Keratinocyte (primary cell): ENCODE measurements around the gene PTOV1. TPM values are rescaled to one million over a fixed set of nuclear protein-coding genes. Genes with fewer than 3 reads are reported as not detected.

Source experiments
- DNase-seq: peaks from one replicate; pipeline ENCODE4 v3.0.0-alpha.2; 2011; ENCODE audit warnings: low read depth, missing footprints, low spot score
- FAIRE-seq: peaks from 2 replicates; lab custom pipeline; 2011; peaks lifted over from hg19 to GRCh38; lab: Jason Lieb, UNC
- H2AFZ ChIP-seq: 2 replicates; pipeline ENCODE4 v1.6.0; 2012; ENCODE audit warnings: low read length, control low read depth, inconsistent platforms; ENCODE audit not compliant: control insufficient read depth
- H3K27ac ChIP-seq: 2 replicates; pipeline ENCODE4 v1.5.1; 2011; ENCODE audit warnings: low read length; ENCODE audit not compliant: control insufficient read depth, insufficient read depth
- H3K27me3 ChIP-seq: 3 replicates; pipeline ENCODE4 v1.6.0; 2011; ENCODE audit warnings: low read length; ENCODE audit not compliant: control insufficient read depth, insufficient read depth; ENCODE audit errors: extremely low read depth
- H3K36me3 ChIP-seq, 2 experiments: 2 replicates in 1 of 2; 3 replicates in 1 of 2; pipeline ENCODE4 v1.5.1; 2011; ENCODE audit warnings: low read length in 2 of 2, mild to moderate bottlenecking in 1 of 2; ENCODE audit not compliant: control insufficient read depth in 2 of 2, insufficient read depth in 2 of 2; ENCODE audit errors: extremely low read depth in 1 of 2
- H3K4me1 ChIP-seq: 3 replicates; pipeline ENCODE4 v1.5.1; 2011; ENCODE audit warnings: low read length; ENCODE audit not compliant: control insufficient read depth, insufficient read depth; ENCODE audit errors: extremely low read depth
- H3K4me2 ChIP-seq: 3 replicates; pipeline ENCODE4 v1.6.0; 2011; ENCODE audit warnings: low read depth, low read length; ENCODE audit not compliant: control insufficient read depth, insufficient read depth; ENCODE audit errors: extremely low read depth
- H3K4me3 ChIP-seq, 3 experiments: fragments of 200-600 bp in 1 of 3; sonication (generic) in 1 of 3; 2 replicates in 2 of 3; 3 replicates in 1 of 3; pipeline ENCODE4 v1.5.1; 2011 to 2016; ENCODE audit warnings: low read length in 3 of 3, mild to moderate bottlenecking in 3 of 3, control low read depth in 2 of 3, inconsistent platforms in 1 of 3, low read depth in 1 of 3, mixed read lengths in 1 of 3, mixed run types in 1 of 3, moderate library complexity in 1 of 3; ENCODE audit not compliant: control insufficient read depth in 2 of 3, insufficient read depth in 2 of 3; ENCODE audit errors: extremely low read depth in 1 of 3
- H3K79me2 ChIP-seq: 2 replicates; pipeline ENCODE4 v1.6.0; 2012; ENCODE audit warnings: low read length; ENCODE audit not compliant: control insufficient read depth, insufficient read depth
- H3K9ac ChIP-seq: 3 replicates; pipeline ENCODE4 v1.6.0; 2011; ENCODE audit warnings: low read length; ENCODE audit not compliant: control insufficient read depth, insufficient read depth; ENCODE audit errors: extremely low read depth
- H3K9me1 ChIP-seq: 3 replicates; pipeline ENCODE4 v1.6.0; 2011; ENCODE audit warnings: low read length; ENCODE audit not compliant: control insufficient read depth, insufficient read depth; ENCODE audit errors: extremely low read depth
- H3K9me3 ChIP-seq: 2 replicates; pipeline ENCODE4 v1.5.1; 2012; ENCODE audit warnings: low read depth, low read length; ENCODE audit not compliant: control insufficient read depth
- H4K20me1 ChIP-seq: 3 replicates; pipeline ENCODE4 v1.6.0; 2011; ENCODE audit warnings: low read length; ENCODE audit not compliant: control insufficient read depth, insufficient read depth; ENCODE audit errors: extremely low read depth
- EZH2 ChIP-seq: IDR thresholded peaks from one replicate; pipeline ENCODE4 v1.6.1; 2012; ENCODE audit warnings: inconsistent platforms, mild to moderate bottlenecking, low read length, moderate library complexity
- dilution Hi-C: fragments of 300-500 bp; cut with MboI; formaldehyde crosslinking; loops from one replicate; pipeline ENCODE4 v1.7.0; 2020; ENCODE audit warnings: low sequenced_read_pairs; ENCODE audit not compliant: extremely low pct_ligation_motif_present
- polyA plus RNA-seq, 5 experiments: library from polyadenylated mRNA; depleted of rRNA in 3 of 5; stranded (reverse) in 3 of 5; stranded (forward) in 1 of 5; unstranded in 1 of 5; fragments of >200 nt; gene quantifications; 1 replicate in 1 of 5; 2 replicates in 3 of 5; 3 replicates in 1 of 5; pipeline versions ENCODE4 v1.2.1 to v1.2.3, GENCODE V29; 2011 to 2012; ENCODE audit warnings: missing spikeins in 2 of 5, low read depth in 1 of 5, low replicate concordance in 1 of 5
- TF ChIP-seq, protein P1 (sequence below), 3 experiments: IDR thresholded peaks in 1 of 3; conservative IDR thresholded peaks in 1 of 3; optimal IDR thresholded peaks in 1 of 3; 2 replicates in 2 of 3; 3 replicates in 1 of 3; pipeline versions ENCODE3 to v1.5.1; 2011; ENCODE audit warnings: low read length in 3 of 3, mild to moderate bottlenecking in 3 of 3, moderate library complexity in 2 of 3, control low read depth in 1 of 3, inconsistent platforms in 1 of 3; ENCODE audit not compliant: insufficient read depth in 2 of 3; ENCODE audit errors: extremely low read depth in 1 of 3

The PTOV1 gene
- polyA plus RNA-seq, 1 donor (not counting 4 experiments of a cell fraction or from before 2014, with no cell fraction given): 22.9 TPM

DNA sequence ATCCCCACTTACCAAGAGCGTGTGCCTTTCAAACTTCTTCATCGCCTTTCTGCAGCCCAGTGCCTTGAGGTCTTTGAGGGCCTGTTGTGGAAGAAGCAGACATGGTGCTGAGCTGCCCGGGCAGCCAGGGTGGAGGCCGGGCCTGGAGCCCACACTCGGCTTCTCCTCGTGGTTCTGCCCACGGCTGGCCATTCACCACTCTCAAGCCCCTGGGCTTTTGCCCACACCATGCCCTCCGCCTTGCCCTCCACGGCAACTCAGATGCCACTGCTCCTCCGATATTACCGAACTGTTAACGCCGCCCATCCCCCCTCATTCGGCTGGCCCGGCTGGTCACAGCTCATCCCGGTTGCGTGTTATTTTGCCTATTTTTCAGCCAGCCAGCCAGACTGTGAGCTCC lies 40.4 kb downstream of the PTOV1 start:
- dilution Hi-C loops: no loop called here
- no peaks in the 10 kb centered on the region for H3K9me3 ChIP-seq
- no peak overlapping the region for H3K4me3 ChIP-seq
- H2AFZ ChIP-seq: no peak overlapping the region
- H3K4me2 ChIP-seq: no peak overlapping the region
- DNase-seq (no peak), FAIRE-seq (no peak)
- H3K27me3 ChIP-seq: peaks cover 17% of the 10 kb centered on the region
- no peaks in the 10 kb centered on the region for H4K20me1 ChIP-seq
- H3K27ac ChIP-seq: no peak overlapping the region
- peaks cover 2% of the 10 kb centered on the region for H3K4me1 ChIP-seq
- no peaks in the 10 kb centered on the region for H3K36me3 ChIP-seq
- TF ChIP-seq, protein P1, sequence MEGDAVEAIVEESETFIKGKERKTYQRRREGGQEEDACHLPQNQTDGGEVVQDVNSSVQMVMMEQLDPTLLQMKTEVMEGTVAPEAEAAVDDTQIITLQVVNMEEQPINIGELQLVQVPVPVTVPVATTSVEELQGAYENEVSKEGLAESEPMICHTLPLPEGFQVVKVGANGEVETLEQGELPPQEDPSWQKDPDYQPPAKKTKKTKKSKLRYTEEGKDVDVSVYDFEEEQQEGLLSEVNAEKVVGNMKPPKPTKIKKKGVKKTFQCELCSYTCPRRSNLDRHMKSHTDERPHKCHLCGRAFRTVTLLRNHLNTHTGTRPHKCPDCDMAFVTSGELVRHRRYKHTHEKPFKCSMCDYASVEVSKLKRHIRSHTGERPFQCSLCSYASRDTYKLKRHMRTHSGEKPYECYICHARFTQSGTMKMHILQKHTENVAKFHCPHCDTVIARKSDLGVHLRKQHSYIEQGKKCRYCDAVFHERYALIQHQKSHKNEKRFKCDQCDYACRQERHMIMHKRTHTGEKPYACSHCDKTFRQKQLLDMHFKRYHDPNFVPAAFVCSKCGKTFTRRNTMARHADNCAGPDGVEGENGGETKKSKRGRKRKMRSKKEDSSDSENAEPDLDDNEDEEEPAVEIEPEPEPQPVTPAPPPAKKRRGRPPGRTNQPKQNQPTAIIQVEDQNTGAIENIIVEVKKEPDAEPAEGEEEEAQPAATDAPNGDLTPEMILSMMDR (optimal IDR thresholded peaks at IDR 0.05 in 1 of 3, IDR thresholded peaks at IDR 0.05 in 1 of 3, conservative IDR thresholded peaks at IDR 0.05 in 1 of 3; ENCODE audit: extremely low read depth in 1 of 3, insufficient read depth in 2 of 3, low read length in 3 of 3): no peak
- no peak for TF ChIP-seq EZH2
- no peaks in the 10 kb centered on the region for H3K9me1 ChIP-seq
- no peaks in the 10 kb centered on the region for H3K79me2 ChIP-seq
- no peak overlapping the region for H3K9ac ChIP-seq

DNA sequence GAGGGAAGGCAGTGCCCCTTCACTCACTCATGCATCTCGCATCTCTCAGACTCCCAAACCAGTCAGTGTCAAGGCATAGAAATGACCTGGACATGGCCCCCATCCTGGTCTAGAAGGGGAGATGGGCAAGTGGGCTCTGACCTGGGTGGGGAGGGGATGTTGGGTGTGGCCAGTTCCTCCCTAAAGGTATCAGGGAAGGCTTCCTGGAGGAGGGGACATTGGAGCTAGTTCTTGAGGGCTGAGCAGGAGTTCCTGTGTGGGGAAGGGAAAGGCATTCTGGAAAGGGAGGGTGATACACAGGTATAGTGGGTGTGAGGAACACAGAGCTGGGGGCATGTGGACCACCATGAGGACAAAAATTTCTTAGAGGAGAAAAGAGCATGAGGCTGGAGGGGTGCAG lies 41.8 kb downstream of the PTOV1 start:
- Histone ChIP-seq H3K9me1 (no peaks in the 10 kb centered on the region), H3K4me1 (peaks cover 6% of the 10 kb centered on the region), H3K9ac (no peak overlapping the region), H3K4me3 (no peak overlapping the region), H2AFZ (no peak overlapping the region), H3K79me2 (no peaks in the 10 kb centered on the region), H3K4me2 (no peak overlapping the region), H3K27me3 (peaks cover 25% of the 10 kb centered on the region), H3K36me3 (no peaks in the 10 kb centered on the region), H4K20me1 (no peaks in the 10 kb centered on the region), H3K27ac (no peak overlapping the region), H3K9me3 (no peaks in the 10 kb centered on the region)
- no peak for DNase-seq
- FAIRE-seq: no peak
- no peak for TF ChIP-seq EZH2
- TF ChIP-seq, protein P1 (optimal IDR thresholded peaks at IDR 0.05 in 1 of 3, IDR thresholded peaks at IDR 0.05 in 1 of 3, conservative IDR thresholded peaks at IDR 0.05 in 1 of 3; ENCODE audit: extremely low read depth in 1 of 3, insufficient read depth in 2 of 3, low read length in 3 of 3): no peak
- dilution Hi-C loops: no loop called here
